HG03025 (cell line): ENCODE data around the gene LYRM4.

Experiments used
- ATAC-seq: cut with Tn5 transposase; IDR thresholded peaks from one replicate; pipeline ENCODE4 v1.9.1; 2021; ENCODE audit warnings: mild to moderate bottlenecking, moderate library complexity; ENCODE audit not compliant: unreplicated experiment, low FRiP score

LYRM4 gene

GRCh38 chr6:5247201-5247600 lies 13.5 kb downstream of the LYRM4 start:
- no peak for ATAC-seq

GRCh38 chr6:5246141-5247097 lies 14.3 kb downstream of the LYRM4 start:
- ATAC-seq = no peak

- ATAC-seq = no peak
Measured at GRCh38 chr6:5243069-5243468, 17.7 kb downstream of the LYRM4 start.

GRCh38 chr6:5241252-5241651 lies 19.5 kb downstream of the LYRM4 start:
- ATAC-seq = no peak

GRCh38 chr6:5238336-5238735 lies 22.4 kb downstream of the LYRM4 start:
- ATAC-seq = no peak

- ATAC-seq = no peak
Measured at GRCh38 chr6:5237805-5238204, 22.9 kb downstream of the LYRM4 start.

GRCh38 chr6:5235830-5236229 lies 24.9 kb downstream of the LYRM4 start:
- no peak for ATAC-seq

GRCh38 chr6:5234874-5235273 lies 25.9 kb downstream of the LYRM4 start:
- ATAC-seq = no peak

GRCh38 chr6:5231289-5231688 lies 29.5 kb downstream of the LYRM4 start:
- ATAC-seq = no peak

GRCh38 chr6:5230081-5230480 lies 30.7 kb downstream of the LYRM4 start:
- ATAC-seq = no peak

- ATAC-seq = no peak
Measured at GRCh38 chr6:5229356-5229755, 31.4 kb downstream of the LYRM4 start.

GRCh38 chr6:5223309-5223708 lies 37.4 kb downstream of the LYRM4 start:
- ATAC-seq = no peak

GRCh38 chr6:5220443-5220842 lies 40.3 kb downstream of the LYRM4 start:
- ATAC-seq = no peak

GRCh38 chr6:5219011-5219691 lies 41.6 kb downstream of the LYRM4 start:
- no peak for ATAC-seq

GRCh38 chr6:5217356-5217755 lies 43.4 kb downstream of the LYRM4 start:
- ATAC-seq = no peak

GRCh38 chr6:5215799-5216198 lies 45.0 kb downstream of the LYRM4 start:
- no peak for ATAC-seq

GRCh38 chr6:5215159-5215558 lies 45.6 kb downstream of the LYRM4 start:
- no peak for ATAC-seq

GRCh38 chr6:5214570-5215052 lies 46.1 kb downstream of the LYRM4 start:
- no peak for ATAC-seq

GRCh38 chr6:5213836-5214235 lies 46.9 kb downstream of the LYRM4 start:
- no peak for ATAC-seq

GRCh38 chr6:5211492-5211891 lies 49.3 kb downstream of the LYRM4 start:
- ATAC-seq = no peak

- ATAC-seq = no peak
Measured at GRCh38 chr6:5208471-5208971, 52.2 kb downstream of the LYRM4 start.
